SH-SY5Y (cell line): ENCODE measurements around the gene ARHGDIA.

ENCODE experiments used
- GATA2 ChIP-seq: IDR thresholded peaks from 2 replicates; pipeline ENCODE4 v1.6.1; 2011; ENCODE audit warnings: mild to moderate bottlenecking, low read depth, low read length
- GATA3 ChIP-seq: IDR thresholded peaks from 2 replicates; pipeline ENCODE4 v1.6.1; 2011; ENCODE audit warnings: low read depth, mild to moderate bottlenecking, low read length, moderate library complexity

DNA sequence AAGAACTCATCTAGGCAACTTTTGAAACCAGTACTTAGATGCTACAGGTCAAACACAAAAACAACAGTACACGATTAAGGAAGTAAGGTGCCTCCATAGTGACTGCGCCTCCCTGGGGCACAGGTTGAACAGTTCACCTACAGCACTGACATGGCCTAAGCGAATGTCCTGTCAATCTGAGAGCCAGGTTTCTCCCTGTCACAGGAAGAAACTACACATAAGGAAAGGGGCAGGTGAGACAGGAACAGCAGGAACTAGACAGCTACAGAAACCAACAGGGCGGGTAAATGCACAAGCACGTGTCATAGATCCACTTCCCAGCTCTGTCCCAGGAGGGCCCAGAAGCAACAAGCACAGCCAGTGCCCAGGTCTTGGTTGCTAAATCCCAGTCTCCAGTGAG is 8.0 kb upstream of the ARHGDIA start:
- TF ChIP-seq GATA2 (no peak), GATA3 (no peak)
